Adrenal gland (tissue), 12 donors: ENCODE data around the gene UBA5. TPM values are rescaled to one million over a fixed set of nuclear protein-coding genes. Genes with fewer than 3 reads are reported as not detected.

ENCODE experiments used
- DNase-seq, 7 donors: peaks; one replicate each; pipeline ENCODE4 v3.0.0-alpha.2; 2019 to 2020
- H3K27ac ChIP-seq, 5 donors: fragments of 200-600 bp; sonication (generic) in 4 of 5; 1 replicate in 3 of 5; 2 replicates in 2 of 5; pipeline versions ENCODE4 v1.5.1 to v1.8.0; 2016 to 2020; ENCODE audit warnings: mild to moderate bottlenecking in 1 of 5
- H3K27me3 ChIP-seq: fragments of 200-600 bp; 2 replicates; pipeline ENCODE4 v1.8.0; 2021
- H3K36me3 ChIP-seq, 2 donors: fragments of 200-600 bp; replicated peaks in 1 of 2; 1 replicate in 1 of 2; 2 replicates in 1 of 2; pipeline versions ENCODE4 v1.5.1 to v1.8.0; 2018 to 2022
- H3K4me1 ChIP-seq, 2 donors: fragments of 200-600 bp; replicated peaks in 1 of 2; 1 replicate in 1 of 2; 2 replicates in 1 of 2; pipeline versions ENCODE4 v1.5.1 to v1.8.0; 2018 to 2021
- H3K4me3 ChIP-seq, 4 donors: fragments of 200-600 bp; sonication (generic) in 3 of 4; one replicate each; pipeline ENCODE4 v1.5.1; 2016 to 2018
- H3K9me3 ChIP-seq, 3 donors: fragments of 200-600 bp; sonication (generic) in 1 of 3; replicated peaks in 1 of 3; 1 replicate in 2 of 3; 2 replicates in 1 of 3; pipeline versions ENCODE4 v1.5.1 to v1.8.0; 2016 to 2021
- CTCF ChIP-seq, 6 experiments: fragments of 450-650 bp in 4 of 6; fragments of 200-600 bp in 2 of 6; sonication (generic) in 1 of 6; IDR thresholded peaks; 1 replicate in 5 of 6; 2 replicates in 1 of 6; pipeline versions ENCODE4 v1.5.1 to v1.8.0; 2016 to 2021; ENCODE audit warnings: antibody characterized with exemption in 6 of 6, mild to moderate bottlenecking in 2 of 6, moderate library complexity in 1 of 6
- POLR2A ChIP-seq, 2 donors: fragments of 450-650 bp; IDR thresholded peaks; one replicate each; pipeline ENCODE4 v1.6.1; 2017; ENCODE audit warnings: antibody characterized with exemption in 2 of 2, mild to moderate bottlenecking in 2 of 2, moderate library complexity in 1 of 2
- WGBS, 4 donors: extraction: QIAGEN DNeasy Blood & Tissue Kit in 2 of 4; methylation state at CpG; one replicate each; pipeline versions ENCODE4 v1.1.5 to v1.1.7; 2013 to 2017; 5-methylcytosine and 5-hydroxymethylcytosine counted together
- intact Hi-C, 2 donors: fragments of 100-400 bp; cut with DNase I; formaldehyde crosslinking; loops; one replicate each; pipeline versions ENCODE4 v1.14.1 to v1.15.0; 2022 to 2023
- polyA plus RNA-seq, 3 donors: library from polyadenylated mRNA; stranded (reverse); fragments of 200-250 nt in 2 of 3; fragments of 350-450 nt in 1 of 3; fragmentation: Illumina TruSeq in 1 of 3; extraction: RNeasy Lipid Tissue Mini Kit (QIAGEN cat#74804) in 1 of 3; gene quantifications; one replicate each; pipeline ENCODE4 v1.2.3, GENCODE V29; 2013 to 2014
- total RNA-seq, 9 donors: library from RNA; depleted of rRNA in 4 of 9; stranded (reverse); fragments of >200 nt in 4 of 9; fragments of 120-200 nt in 1 of 9; fragmentation: NEBNext Ultra II Directional in 1 of 9; extraction: Animal tissue kit (Norgen Biotek cat#: 25700) in 1 of 9; gene quantifications; one replicate each; pipeline versions ENCODE4 v1.1.0 to v1.2.4, GENCODE V29; 2013 to 2023
- donor health status: healthy with polysubstance abuse.
- donor health status: Bipolar disorder and iron deficiency.
- donor health status: DM: yes; HTN: yes; CAD: no.
- donor health status: DM: no; HTN: no; CAD: no.
- donor health status: DM: no; HTN: no; CAD: no.
- donor health status: DM: yes; HTN: yes; CAD: no.

The UBA5 gene
- total and polyA plus RNA-seq, 12 donors: 35.6 to 134 (median 64.1) TPM

- WGBS, 4 donors: 89 to 100% (median 91%) methylated on average over 1 of the region's 1 CpG
- Histone ChIP-seq H3K4me1 (peaks cover 0 to 11% of the 10 kb centered on the region in 2 donors), H3K36me3 (peaks cover 0 to 10% of the 10 kb centered on the region in 2 donors), H3K27me3 (no peaks in the 10 kb centered on the region), H3K9me3 (no peaks in the 10 kb centered on the region), H3K4me3 (no peak overlapping the region), H3K27ac (no peak overlapping the region)
- no peak for DNase-seq
- TF ChIP-seq POLR2A (IDR thresholded peaks at IDR 0.05): no peak
- TF ChIP-seq CTCF (IDR thresholded peaks at IDR 0.05): no peak
- intact Hi-C loops: no loop called here
Measured at GRCh38 chr3:132625613-132626012, 34.5 kb upstream of the UBA5 start.

GRCh38 chr3:132626955-132627354, 33.2 kb upstream of the UBA5 start:
- WGBS, 4 donors: 92 to 96% (median 94%) methylated on average over 6 of the region's 6 CpGs
- Histone ChIP-seq H3K36me3 (peaks cover 0 to 13% of the 10 kb centered on the region in 2 donors), H3K4me3 (no peak overlapping the region), H3K9me3 (no peaks in the 10 kb centered on the region), H3K4me1 (peaks cover 0 to 11% of the 10 kb centered on the region in 2 donors), H3K27ac (no peak overlapping the region), H3K27me3 (no peaks in the 10 kb centered on the region)
- TF ChIP-seq CTCF (IDR thresholded peaks at IDR 0.05): no peak
- TF ChIP-seq POLR2A (IDR thresholded peaks at IDR 0.05): no peak
- no peak for DNase-seq
- intact Hi-C loops: no loop called here

- intact Hi-C loops: no loop called here
- Histone ChIP-seq H3K4me3 (no peak overlapping the region), H3K27ac (no peak overlapping the region), H3K9me3 (no peaks in the 10 kb centered on the region), H3K36me3 (peaks cover 0 to 13% of the 10 kb centered on the region in 2 donors), H3K4me1 (peaks cover 0 to 4% of the 10 kb centered on the region in 2 donors), H3K27me3 (no peaks in the 10 kb centered on the region)
- no peak for TF ChIP-seq POLR2A (IDR thresholded peaks at IDR 0.05)
- TF ChIP-seq CTCF (IDR thresholded peaks at IDR 0.05): no peak
- WGBS, 4 donors: 57 to 67% (median 67%) methylated on average over 2 of the region's 2 CpGs
- DNase-seq: no peak
Measured at GRCh38 chr3:132628157-132628556, 32.0 kb upstream of the UBA5 start.

GRCh38 chr3:132629928-132630327, 30.2 kb upstream of the UBA5 start:
- H3K36me3 ChIP-seq: peaks cover 0 to 13% of the 10 kb centered on the region in 2 donors
- no peak for TF ChIP-seq POLR2A (IDR thresholded peaks at IDR 0.05)
- no peak for TF ChIP-seq CTCF (IDR thresholded peaks at IDR 0.05)
- DNase-seq: no peak
- H3K27ac ChIP-seq: no peak overlapping the region
- no peaks in the 10 kb centered on the region for H3K27me3 ChIP-seq
- H3K4me1 ChIP-seq: no peaks in the 10 kb centered on the region
- WGBS, 4 donors: 41 to 65% (median 58%) methylated on average over 1 of the region's 1 CpG
- intact Hi-C loops: no loop called here
- no peak overlapping the region for H3K4me3 ChIP-seq
- H3K9me3 ChIP-seq: no peaks in the 10 kb centered on the region
